ENCODE results near the gene CDKN2B-AS1. TPM values are rescaled to one million over a fixed set of nuclear protein-coding genes. Genes with fewer than 3 reads are reported as not detected.

Gene CDKN2B-AS1
- total RNA-seq, 1 experiment from 2014 or later, result not detected

DNA sequence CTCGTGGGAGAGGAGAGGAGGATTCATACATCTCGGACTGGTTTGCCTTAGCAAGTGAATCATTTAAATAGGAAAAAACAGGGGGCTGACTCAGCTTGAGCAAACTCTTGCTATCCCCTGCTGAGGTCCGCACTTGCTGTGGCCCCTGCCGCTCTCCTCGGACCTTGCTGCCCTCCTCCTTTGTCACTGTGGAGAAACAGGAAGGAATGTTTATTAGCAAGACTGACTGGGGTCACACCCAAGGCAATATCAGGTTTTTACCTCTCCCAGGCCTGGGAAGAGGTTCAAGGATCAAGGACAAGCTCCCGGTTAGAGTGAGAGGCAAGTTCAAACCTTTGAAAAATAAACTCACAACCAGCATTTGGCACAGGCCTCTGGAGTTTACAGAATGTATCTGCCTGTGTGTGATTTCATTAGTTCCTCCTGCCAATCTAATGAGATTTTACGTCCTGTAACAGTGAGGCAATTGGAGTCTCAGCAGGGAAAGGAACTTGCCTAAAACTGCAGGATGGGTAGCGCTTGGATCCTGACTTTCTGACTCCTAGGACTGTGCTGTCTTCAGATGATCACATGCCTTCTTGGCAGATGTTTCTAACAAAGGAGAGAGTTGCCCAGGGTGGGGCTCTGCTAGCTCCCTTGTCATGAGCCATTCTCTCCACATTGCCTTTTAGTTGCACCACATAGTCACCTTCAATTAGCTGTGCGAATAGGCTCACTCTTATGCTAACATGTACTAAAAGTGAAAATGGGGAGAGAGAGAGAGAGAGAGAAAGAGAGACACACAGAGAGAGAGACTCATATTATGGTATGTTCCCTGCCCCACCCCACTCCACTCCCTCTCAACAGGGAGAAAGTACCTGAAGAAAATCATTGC, 123.2 kb downstream of the CDKN2B-AS1 start:
- no peak for DNase-seq (ENCODE audit: low spot score)

DNA sequence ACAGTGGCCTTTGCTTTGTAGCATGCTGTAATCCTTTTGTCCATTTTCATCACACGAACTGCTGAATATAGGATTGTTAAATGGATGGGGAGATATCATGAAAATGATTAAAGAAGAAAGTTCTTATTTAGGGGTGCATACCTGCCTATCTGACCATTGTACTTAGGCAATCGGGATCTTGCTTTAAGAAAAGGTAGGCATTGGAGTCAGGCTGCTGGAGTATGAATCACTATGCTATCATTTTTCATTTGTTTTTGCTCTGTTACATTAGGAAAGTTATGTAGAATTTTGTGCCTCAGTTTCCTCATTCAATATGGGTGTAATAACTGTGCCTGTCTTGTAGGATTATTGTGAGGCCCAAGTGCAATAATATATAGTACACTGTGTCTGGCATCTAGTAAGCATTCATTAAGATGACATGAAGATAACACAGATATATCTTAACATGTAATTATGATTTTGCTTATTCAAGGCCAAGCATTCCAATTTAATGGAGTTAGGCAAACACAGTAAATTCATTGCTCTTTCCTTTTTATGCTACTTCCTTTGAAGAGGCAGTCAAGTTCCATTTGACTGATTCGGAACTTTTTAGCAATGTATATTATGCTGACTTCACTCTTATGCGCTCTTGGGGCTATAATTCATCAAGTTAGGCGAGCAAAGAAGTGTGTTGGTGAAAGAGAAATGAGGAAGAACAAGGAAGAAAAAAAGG, 124.4 kb downstream of the CDKN2B-AS1 start:
- no peak for DNase-seq (ENCODE audit: low spot score)

DNA sequence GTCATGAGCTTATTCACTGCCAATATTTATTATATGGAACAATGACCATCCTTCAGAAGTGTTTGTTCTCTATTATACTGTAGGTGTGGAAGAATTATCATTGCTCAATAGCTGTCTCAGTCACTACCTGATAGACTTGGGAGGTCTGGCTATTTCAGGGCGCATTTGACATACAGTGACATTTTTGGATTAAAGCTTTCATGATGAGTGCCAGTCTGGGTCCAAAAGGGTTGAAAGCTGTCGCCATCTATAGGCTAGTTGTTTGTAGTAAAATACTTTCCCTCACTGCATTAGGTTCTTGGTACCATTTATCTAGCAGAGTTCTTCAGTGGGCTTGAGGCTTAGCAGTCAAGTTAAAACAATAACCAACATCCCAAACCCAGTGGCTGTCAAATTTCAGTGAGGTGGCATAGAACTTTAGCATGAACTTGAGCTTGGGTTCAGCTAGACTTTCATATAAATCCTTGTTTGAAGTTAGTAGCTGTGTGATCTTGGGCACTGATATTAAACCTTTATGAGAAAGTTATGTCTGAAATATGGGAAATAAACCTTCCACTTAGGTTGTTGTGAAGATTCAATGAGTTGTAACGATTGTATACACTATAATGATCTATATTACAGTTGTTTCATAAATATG, 125.0 kb downstream of the CDKN2B-AS1 start:
- no peak for DNase-seq (ENCODE audit: low spot score)

DNA sequence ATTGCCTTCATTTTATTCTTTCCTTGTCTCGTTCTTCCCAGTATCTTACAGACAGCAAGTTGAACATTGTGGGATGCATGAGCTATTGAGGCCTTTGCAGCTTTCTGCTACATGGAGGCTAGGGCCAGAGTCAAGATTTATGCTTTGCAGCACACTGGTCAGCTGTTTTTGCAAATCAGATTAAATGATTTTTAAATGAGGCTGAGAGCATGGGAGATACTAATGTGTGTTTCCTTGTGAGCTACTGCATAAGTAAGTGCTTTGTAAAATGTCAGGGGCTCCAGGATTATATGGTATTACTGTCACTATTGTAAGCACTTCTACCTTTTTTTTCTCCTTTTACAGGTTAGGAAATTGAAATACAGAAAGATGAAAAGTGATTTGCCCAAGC, 125.6 kb downstream of the CDKN2B-AS1 start:
- no peak for DNase-seq (ENCODE audit: low spot score)

DNA sequence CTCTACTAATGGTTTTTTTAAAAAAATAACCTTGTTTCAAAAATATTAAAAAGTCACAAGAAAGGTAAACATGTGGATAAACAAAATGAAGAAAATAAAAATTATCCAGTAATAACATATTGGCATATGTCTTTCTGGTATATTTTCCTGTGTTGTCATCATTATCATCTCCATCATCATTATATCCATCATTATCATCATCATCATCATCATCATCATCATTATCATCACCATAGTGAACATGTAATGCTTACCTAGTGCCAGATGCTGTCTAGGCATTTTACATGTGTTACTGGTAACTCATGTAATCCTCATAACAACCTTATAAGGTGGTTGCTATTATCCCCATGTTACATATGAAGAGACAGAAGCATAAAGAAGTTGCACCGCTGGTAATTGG, 126.0 kb downstream of the CDKN2B-AS1 start:
- no peak for DNase-seq (ENCODE audit: low spot score)

DNA sequence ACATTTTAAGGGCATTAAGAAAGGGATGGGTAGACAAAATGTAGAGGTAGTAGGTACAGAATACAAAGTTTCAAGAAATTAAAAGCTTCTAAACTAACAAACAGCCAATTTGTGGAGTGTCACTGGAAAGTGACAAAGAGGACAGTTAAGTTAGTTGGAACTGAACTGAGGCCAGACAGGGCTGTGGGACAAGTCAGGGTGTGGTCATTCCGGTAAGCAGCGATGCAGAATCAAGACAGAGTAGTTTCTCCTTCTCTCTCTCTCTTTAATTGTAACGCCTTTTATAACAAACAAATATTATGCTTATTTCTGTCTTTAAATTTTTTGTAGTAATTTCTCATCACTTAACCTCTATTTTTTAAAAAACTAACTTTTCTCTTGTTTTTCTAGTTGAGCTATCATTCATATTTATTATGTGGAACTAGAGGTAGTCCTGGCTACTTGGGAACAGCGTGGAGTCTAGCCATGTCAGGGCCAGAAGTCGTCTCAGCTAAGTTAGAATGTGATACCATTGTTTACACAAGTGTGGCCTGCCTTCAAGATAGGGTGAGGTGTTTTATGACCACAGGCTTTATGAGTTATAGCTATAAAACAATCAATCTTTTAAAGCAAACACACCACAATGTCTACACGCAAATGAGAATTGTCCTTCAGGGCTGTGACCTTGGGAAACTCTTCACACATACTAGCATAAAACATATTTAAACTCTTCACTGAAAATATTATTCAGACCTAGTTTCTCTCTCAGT, 129.8 kb downstream of the CDKN2B-AS1 start:
- DNase-seq (ENCODE audit: low spot score), result no peak

DNA sequence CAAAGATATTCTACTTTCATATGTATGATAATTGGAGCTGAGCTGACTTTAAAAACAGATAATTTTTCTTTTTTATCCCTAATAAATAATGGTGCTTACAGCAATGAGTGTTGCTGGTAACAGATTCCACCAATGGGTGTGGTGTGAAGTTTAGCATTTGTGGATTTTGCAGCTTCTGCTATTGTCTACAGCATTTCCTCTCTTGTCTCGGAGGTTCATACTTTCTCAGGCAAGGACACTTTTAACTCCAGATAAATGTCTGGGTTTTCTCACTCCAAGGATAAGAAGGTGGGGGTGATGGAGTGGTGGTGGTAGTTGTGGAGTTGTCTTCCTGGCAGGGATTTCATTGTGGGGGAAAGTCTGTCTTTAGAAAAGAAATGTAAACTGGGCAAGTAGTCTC, 134.5 kb downstream of the CDKN2B-AS1 start:
- DNase-seq (ENCODE audit: low spot score), result no peak

DNA sequence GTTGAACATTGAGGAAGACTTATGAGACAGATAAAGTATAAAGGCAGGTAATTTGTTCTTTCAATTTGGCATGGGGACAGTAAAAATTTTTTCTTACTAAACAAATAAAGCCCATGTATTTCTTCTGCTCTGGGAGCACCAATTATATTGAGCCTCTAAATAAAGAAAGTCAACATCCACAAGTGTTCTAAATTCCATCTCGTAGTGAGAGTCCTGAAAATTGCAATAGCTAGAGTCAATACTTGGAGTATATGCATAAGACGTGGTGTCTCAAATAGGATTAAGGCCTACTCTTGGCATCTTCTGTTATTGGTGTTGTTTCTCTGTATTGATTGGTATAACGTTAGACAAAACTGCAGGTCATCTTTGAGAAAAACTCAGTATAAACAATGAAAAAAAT, 135.0 kb downstream of the CDKN2B-AS1 start:
- DNase-seq (ENCODE audit: low spot score), result no peak

DNA sequence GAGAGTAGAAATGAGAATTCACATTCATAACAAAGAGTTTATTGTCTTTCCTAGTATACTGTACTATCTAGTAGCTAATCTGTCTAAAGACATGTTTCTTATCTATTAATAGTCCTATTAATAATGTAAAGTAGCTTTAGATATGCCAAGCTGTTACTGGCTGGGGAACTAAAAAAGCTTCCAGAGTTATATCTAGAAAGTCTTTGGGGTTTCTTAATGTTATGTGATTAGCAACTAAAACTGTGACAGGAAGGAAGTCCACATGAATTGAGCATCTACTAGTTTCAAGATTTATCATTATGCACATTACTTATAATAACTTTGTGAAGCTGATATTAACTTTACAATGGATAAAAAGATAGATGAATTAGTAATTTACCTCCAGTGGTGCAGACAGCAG, 137.2 kb downstream of the CDKN2B-AS1 start:
- DNase-seq (ENCODE audit: low spot score), result no peak

DNA sequence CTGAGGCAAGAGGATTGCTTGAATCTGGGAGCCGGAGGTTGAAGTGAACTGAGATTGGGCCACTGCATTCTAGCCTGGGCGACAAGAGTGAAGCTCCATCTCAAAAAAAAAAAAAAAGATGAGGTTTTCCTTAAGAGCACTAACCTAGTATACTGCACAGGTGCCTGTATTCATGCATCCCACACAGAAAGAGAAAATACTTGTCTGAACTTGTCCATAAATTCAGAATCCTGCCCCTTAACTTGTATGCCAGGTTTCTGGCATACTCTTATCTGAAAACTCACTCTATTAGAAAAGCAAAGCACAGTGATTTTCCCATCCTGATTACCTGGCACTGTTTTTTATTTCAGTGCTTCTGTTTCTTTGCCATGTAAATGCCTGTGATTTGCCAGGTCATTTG, 139.8 kb downstream of the CDKN2B-AS1 start:
- no peak for DNase-seq (ENCODE audit: low spot score)

DNA sequence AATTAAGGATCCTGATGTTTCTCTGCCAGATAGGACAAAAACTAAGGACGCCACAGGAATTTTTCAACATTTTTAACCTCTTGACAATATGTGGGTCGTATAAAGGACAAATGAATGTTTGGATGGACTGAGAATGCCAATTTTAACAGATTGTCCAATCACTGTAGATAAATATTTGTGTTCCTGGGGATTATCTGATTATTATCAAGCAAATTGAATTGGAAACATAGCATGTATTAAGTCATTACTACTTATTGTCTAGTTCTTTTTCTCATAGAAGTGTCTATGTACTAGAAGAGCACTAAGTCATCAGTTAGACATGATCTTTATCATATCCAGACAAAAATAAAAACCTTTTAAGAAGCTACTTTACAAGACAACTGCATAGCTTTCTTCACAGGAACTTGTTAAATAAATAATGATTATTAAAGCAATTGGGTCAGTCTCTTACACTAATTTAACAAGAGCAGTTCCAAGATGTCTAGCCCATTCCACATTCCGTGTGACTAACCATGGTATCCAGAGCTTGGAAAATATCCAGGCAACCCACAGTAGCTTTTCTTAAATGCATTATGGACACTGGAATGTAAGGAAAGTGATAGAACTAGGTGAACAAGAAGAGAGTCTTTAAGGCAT, 142.0 kb downstream of the CDKN2B-AS1 start:
- DNase-seq (ENCODE audit: low spot score), result no peak

DNA sequence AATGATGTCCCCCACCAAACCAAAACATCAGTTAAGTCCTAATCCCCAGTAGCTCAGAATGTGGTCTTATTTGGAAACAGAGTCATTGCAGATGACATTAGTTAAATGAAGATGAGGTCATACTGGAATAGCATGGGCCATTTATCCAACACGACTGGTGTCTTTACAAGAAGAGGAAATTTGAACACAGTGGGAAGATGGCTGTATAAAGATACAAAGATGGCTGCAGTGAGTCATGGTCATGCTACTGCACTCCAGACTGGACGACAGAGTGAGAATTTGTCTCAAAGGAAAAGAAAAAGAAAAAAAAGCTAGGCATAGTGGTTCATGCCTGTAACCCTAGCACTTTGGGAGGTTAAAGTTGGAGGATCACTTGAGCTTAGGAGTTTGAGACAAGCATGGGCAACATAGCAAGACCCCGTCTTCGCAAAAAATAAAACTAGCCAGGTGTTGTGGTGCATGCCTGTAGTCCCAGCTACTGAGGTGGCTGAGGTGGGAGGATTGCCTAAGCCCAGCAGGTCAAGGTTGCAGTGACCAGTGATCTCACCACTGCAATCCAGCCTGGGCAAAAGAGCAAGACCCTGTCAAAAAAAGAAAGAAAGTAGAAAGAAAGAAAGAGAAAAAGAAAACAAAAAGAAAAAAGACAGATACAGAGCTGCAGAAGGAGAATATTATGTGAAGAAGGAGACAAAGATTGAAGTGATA, 144.5 kb downstream of the CDKN2B-AS1 start:
- DNase-seq (ENCODE audit: low spot score), result no peak

DNA sequence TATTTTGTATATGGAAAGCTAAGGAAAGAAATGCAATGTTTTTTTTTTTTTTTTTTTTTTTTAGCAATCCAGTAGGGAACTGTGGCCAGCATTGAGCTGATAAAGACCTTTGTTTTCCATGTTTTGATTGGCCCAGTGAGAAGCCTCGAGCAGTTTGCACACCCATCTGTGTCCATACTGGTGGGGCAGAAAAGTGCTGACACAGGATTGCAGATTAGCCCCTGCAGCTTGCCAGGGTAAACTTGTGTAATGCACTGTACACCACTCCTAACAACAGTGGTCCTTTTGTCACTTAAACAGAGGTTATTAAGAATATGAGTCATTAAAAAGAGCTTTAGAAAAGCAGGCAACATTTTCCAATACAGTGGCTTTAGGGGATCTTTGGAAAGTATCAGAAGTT, 147.3 kb downstream of the CDKN2B-AS1 start:
- no peak for DNase-seq (ENCODE audit: low spot score)

DNA sequence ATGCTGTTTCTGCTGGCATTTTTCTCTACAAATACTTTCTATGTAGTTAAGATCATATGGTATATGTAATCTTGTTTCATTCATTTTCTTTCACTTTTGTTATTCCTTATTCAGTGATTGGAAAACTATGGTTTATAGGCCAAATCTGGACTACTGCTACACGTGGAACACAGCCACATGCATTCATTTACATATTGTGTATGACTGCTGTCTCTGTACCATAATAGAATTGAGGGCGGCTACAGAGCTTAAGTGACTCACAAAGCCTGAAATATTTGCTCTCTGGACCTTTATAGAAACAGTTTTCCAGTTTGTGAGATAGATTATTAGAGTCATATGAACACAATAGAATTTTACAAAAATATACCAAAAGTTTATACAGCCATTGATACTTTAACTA, 148.1 kb downstream of the CDKN2B-AS1 start:
- no peak for DNase-seq (ENCODE audit: low spot score)

DNA sequence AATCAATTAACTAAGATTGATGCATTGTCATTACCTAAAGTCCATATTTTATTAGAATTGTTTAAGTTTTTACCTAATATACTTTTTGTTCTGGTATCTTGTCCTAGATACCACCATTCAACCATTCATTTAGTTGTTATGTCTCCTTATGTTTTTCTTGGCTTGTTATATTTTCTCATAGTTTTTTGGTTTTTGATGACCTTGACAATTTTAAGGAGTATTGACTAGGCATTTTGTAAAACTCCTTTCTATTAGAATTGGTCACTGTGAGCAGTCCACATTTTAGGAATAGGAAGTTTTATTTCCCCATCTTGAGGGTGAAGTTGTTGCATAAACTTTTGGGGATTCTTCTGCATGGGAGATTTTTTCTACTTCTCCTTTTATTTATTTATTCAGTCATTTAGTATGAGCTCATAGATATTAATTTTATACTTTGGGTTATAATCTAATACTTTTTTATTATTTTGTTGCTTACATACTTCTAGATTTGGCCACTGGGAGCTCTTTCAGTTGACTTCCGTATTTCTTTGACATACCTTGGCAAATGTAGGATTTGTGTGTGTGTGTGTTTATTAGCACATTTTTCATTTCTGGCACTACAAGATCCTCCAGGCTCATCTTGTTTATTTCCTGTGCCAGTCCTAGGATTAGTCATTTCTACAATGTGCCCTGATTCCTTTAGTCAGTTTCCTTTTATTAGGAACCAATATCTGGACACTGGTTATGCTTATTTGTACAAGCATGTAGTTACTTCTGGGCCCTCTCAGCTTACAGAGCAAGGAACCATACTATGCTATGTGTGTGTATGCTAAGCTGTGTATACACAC, 149.4 kb downstream of the CDKN2B-AS1 start:
- no peak for DNase-seq (ENCODE audit: low spot score)

DNA sequence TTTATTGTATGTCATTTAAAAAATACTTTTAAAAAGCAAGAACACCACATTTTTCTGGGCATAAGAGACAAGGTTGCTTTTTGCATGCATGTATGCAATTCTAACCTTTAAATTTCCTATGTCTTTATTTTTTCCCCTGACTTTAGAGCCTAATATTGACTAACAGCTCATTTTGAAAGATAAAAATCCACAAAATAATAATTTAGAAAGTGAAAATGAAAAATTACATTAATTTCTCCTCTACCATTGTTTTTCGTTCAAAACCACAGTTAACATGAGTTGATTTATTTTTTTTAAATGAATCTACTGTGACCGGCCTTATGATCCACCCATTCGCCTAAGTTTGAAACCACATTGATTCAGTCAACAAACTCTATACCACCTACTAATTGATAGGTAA, 152.0 kb downstream of the CDKN2B-AS1 start:
- DNase-seq (ENCODE audit: low spot score), result no peak

DNA sequence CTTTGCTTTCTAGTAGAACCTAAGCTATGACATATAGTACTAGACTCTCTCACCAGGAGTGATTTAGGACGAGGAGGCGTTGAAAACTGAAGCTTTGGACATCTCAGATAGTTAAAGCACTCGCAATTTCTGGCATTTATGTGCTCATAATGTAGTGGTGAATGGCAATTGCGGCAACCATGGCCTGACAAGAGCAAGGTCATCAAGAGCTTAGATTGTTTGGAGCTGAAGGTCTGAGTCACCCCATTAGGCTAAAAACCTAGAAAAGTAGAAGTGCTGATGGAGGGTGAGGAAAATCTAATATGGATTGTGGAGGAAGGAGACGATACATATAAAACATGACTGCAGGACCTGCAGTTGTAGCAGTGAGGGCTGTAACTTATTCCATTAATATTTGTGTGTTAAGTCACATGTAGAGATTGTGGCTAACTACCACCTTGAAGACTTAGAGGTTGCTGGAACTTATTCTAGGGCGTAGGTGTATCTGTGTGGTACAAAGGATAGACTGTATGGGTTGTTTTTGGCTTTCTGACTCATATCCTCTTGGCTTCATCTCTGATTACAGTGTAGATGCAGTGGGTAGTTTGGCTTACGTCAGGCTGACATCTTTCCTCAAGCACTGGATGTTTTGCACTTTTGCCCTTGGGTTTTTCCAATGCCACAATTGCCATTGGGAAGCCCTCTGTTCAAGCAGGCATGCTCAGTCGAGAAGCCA, 153.4 kb downstream of the CDKN2B-AS1 start:
- DNase-seq (ENCODE audit: low spot score), result no peak

DNA sequence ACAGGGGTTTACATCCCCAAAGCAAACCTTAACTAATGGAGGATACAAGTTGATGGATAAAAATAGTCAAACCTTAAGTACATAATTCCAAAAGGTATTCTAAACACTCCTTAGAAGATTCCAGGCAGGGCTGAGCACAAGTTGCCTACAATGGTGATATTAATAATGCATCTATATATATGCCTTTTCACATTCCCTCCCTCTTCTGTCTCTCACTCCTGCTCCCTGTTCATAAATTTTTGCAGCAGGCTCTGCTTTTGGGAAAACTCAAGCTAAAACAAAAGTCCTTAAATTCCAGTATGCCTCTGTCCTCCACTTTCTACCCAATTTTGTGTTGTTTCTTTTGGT, 153.9 kb downstream of the CDKN2B-AS1 start:
- no peak for DNase-seq (ENCODE audit: low spot score)

DNA sequence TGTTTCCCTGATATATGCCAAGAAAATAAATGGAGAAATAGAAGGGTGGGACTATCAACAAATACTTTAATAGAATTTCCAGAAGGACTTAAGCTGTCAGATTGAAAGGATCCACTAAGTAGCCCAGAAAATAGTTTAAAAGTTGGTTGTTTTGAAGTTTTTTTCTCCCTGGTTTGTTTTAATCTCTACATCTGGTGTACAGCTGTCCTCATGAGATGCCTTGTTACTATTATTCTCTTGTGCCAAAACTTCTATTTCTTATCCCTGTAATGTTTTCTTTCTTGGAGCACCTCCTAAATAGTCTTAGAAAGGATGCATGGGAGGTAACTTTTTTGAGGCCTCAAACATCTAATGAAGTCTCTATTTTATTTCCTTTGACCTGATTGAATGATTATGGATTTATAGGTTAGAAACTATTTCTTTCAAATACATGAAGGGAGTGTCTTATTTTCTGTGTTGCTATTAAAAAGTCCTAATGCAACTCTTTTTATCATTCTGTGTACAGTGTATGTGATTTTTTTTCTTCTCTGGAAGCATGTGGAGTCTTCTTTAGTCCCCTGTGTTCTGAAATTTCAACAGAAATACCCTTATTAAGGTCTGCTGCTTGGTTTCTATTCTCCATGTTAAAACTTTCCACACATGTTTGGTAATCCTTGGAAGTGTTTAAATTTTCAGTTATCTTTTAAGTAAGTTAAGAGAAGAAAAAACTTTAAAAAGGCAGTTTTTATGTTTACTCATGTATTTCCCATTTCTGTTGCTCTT, 154.5 kb downstream of the CDKN2B-AS1 start:
- no peak for DNase-seq (ENCODE audit: low spot score)

Measured in A172 (cell line).